ENCODE data around the gene ASIC3.

- TF ChIP-seq CTCF (IDR thresholded peaks at IDR 0.05) (peak in 5 of 6 experiments; percentile 24 to 62 (median 34)), POLR2A (IDR thresholded peaks at IDR 0.05) (peak; percentile 21 to 23)
Measured at GRCh38 chr7:151059367-151060112, 11.2 kb downstream of the ASIC3 start, which contains the start of gene SLC4A2.

Data from Peyer's patch (tissue), 4 donors.